WTC11 (cell line): ENCODE results near the gene TSNAXIP1. TPM values are rescaled to one million over a fixed set of nuclear protein-coding genes. Genes with fewer than 3 reads are reported as not detected.

ENCODE experiments used
- ATAC-seq: fragments of 200-7000 bp; cut with Tn5 transposase; 2 replicates; pipeline ENCODE4 v1.10.0; 2021; ENCODE audit warnings: mild to moderate bottlenecking, moderate library complexity
- CTCF ChIA-PET: fragments of 300-600 bp; sonication (Branson Sonifier 250); formaldehyde crosslinking; loops from one replicate; lab custom pipeline; 2021; ENCODE audit warnings: antibody characterized with exemption; lab: Charles Lee
- POLR2A ChIA-PET: fragments of 350-600 bp; sonication (Branson Sonifier 250); formaldehyde crosslinking; loops from one replicate; lab custom pipeline; 2021; ENCODE audit warnings: antibody characterized with exemption; lab: Charles Lee
- DNase-seq: peaks from one replicate; pipeline ENCODE4 v3.0.0; 2021; ENCODE audit warnings: low spot score
- H3K27ac Mint-ChIP-seq: 2 replicates; pipeline ENCODE4 v1.8.0; 2021; ENCODE audit warnings: mixed read lengths
- H3K27me3 Mint-ChIP-seq: 2 replicates; pipeline ENCODE4 v1.8.0; 2021; ENCODE audit warnings: low read depth, mild to moderate bottlenecking, moderate library complexity, mixed read lengths
- H3K36me3 Mint-ChIP-seq: 2 replicates; pipeline ENCODE4 v1.8.0; 2021; ENCODE audit warnings: mixed read lengths
- H3K4me1 Mint-ChIP-seq: 2 replicates; pipeline ENCODE4 v1.8.0; 2022; ENCODE audit warnings: mixed read lengths
- H3K4me3 Mint-ChIP-seq: 2 replicates; pipeline ENCODE4 v1.8.0; 2021; ENCODE audit warnings: mild to moderate bottlenecking, moderate library complexity, mixed read lengths
- H3K9me3 Mint-ChIP-seq: 2 replicates; pipeline ENCODE4 v1.8.0; 2021; ENCODE audit warnings: mixed read lengths
- CREM ChIP-seq: sonication (generic); formaldehyde crosslinking; IDR thresholded peaks from 2 replicates; pipeline ENCODE4 v1.8.1; 2022; ENCODE audit warnings: mild to moderate bottlenecking, missing genetic modification reagents, moderate library complexity
- EMX1 ChIP-seq: fragments of 250-450 bp; sonication (Bioruptor Pico); IDR thresholded peaks from 2 replicates; pipeline ENCODE4 v1.8.0; 2021; ENCODE audit warnings: mild to moderate bottlenecking
- FOXK1 ChIP-seq: sonication (generic); formaldehyde crosslinking; IDR thresholded peaks from 2 replicates; pipeline ENCODE4 v1.8.0; 2022; ENCODE audit warnings: mild to moderate bottlenecking, moderate library complexity, missing genetic modification reagents
- HMGXB4 ChIP-seq: sonication (generic); formaldehyde crosslinking; IDR thresholded peaks from 2 replicates; pipeline ENCODE4 v1.8.1; 2023; ENCODE audit warnings: mild to moderate bottlenecking, moderate library complexity, missing genetic modification reagents
- PRDM15 ChIP-seq: sonication (generic); formaldehyde crosslinking; IDR thresholded peaks from 2 replicates; pipeline ENCODE4 v1.8.0; 2022; ENCODE audit warnings: missing genetic modification reagents
- TEAD1 ChIP-seq: sonication (generic); formaldehyde crosslinking; IDR thresholded peaks from 2 replicates; pipeline ENCODE4 v1.8.0; 2022; ENCODE audit warnings: mild to moderate bottlenecking, missing genetic modification reagents
- USF1 ChIP-seq: sonication (generic); formaldehyde crosslinking; IDR thresholded peaks from 2 replicates; pipeline ENCODE4 v1.8.0; 2022; ENCODE audit warnings: mild to moderate bottlenecking, missing genetic modification reagents
- total RNA-seq: library from RNA; stranded (reverse); gene quantifications from 3 replicates; pipeline ENCODE4 v1.2.3, GENCODE V29; 2021
- TF ChIP-seq, protein P1 (sequence below): sonication (generic); formaldehyde crosslinking; IDR thresholded peaks from 2 replicates; pipeline ENCODE4 v1.8.1; 2023; ENCODE audit warnings: mild to moderate bottlenecking, missing genetic modification reagents
- TF ChIP-seq, protein P2 (sequence below): sonication (generic); formaldehyde crosslinking; IDR thresholded peaks from 2 replicates; pipeline ENCODE4 v1.8.1; 2022; ENCODE audit warnings: low read depth, mild to moderate bottlenecking, moderate library complexity, missing genetic modification reagents, borderline replicate concordance
- TF ChIP-seq, protein P3 (sequence below): sonication (generic); formaldehyde crosslinking; IDR thresholded peaks from 2 replicates; pipeline ENCODE4 v1.8.0; 2022; ENCODE audit warnings: mild to moderate bottlenecking, missing genetic modification reagents

TSNAXIP1 gene
- total RNA-seq, 1 experiment from 2014 or later, result 0.48 TPM

GRCh38 chr16:67762385-67762784 lies 44.3 kb upstream of the TSNAXIP1 start:
- no peaks in the 10 kb centered on the region for H3K9me3 Mint-ChIP-seq
- ChIA-PET POLR2A (no interaction called here), CTCF (interaction anchor here (1.1 to 1.5 kb wide), 2 partner anchors 54 to 121 kb away, joined by 3 to 4 read pairs; no protein-coding TSS in a partner anchor)
- no peaks in the 10 kb centered on the region; the same call in 1 of the 2 replicates for H3K36me3 Mint-ChIP-seq
- no peaks in the 10 kb centered on the region for H3K27me3 Mint-ChIP-seq
- no peaks in the 10 kb centered on the region for H3K4me1 Mint-ChIP-seq
- no peak overlapping the region for H3K4me3 Mint-ChIP-seq
- peak overlapping the region; percentile 2; the same call in 1 of the 2 replicates for H3K27ac Mint-ChIP-seq
- no peak for TF ChIP-seq FOXK1 (CRISPR knock-in tag)
- TF ChIP-seq, protein P1, sequence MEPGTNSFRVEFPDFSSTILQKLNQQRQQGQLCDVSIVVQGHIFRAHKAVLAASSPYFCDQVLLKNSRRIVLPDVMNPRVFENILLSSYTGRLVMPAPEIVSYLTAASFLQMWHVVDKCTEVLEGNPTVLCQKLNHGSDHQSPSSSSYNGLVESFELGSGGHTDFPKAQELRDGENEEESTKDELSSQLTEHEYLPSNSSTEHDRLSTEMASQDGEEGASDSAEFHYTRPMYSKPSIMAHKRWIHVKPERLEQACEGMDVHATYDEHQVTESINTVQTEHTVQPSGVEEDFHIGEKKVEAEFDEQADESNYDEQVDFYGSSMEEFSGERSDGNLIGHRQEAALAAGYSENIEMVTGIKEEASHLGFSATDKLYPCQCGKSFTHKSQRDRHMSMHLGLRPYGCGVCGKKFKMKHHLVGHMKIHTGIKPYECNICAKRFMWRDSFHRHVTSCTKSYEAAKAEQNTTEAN (CRISPR knock-in tag), result no peak
- TF ChIP-seq USF1, result no peak
- TF ChIP-seq, protein P2, sequence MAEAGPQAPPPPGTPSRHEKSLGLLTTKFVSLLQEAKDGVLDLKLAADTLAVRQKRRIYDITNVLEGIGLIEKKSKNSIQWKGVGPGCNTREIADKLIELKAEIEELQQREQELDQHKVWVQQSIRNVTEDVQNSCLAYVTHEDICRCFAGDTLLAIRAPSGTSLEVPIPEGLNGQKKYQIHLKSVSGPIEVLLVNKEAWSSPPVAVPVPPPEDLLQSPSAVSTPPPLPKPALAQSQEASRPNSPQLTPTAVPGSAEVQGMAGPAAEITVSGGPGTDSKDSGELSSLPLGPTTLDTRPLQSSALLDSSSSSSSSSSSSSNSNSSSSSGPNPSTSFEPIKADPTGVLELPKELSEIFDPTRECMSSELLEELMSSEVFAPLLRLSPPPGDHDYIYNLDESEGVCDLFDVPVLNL (CRISPR knock-in tag), result no peak
- no peak for TF ChIP-seq EMX1 (CRISPR knock-in tag)
- no peak for TF ChIP-seq PRDM15 (CRISPR knock-in tag)
- TF ChIP-seq, protein P3, sequence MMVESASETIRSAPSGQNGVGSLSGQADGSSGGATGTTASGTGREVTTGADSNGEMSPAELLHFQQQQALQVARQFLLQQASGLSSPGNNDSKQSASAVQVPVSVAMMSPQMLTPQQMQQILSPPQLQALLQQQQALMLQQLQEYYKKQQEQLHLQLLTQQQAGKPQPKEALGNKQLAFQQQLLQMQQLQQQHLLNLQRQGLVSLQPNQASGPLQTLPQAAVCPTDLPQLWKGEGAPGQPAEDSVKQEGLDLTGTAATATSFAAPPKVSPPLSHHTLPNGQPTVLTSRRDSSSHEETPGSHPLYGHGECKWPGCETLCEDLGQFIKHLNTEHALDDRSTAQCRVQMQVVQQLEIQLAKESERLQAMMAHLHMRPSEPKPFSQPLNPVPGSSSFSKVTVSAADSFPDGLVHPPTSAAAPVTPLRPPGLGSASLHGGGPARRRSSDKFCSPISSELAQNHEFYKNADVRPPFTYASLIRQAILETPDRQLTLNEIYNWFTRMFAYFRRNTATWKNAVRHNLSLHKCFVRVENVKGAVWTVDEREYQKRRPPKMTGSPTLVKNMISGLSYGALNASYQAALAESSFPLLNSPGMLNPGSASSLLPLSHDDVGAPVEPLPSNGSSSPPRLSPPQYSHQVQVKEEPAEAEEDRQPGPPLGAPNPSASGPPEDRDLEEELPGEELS, result no peak
- TF ChIP-seq CREM (CRISPR knock-in tag), result no peak
- no peak for TF ChIP-seq TEAD1 (CRISPR knock-in tag)
- DNase-seq, result no peak
- ATAC-seq, result no peak

- Mint-ChIP-seq H3K4me3 (no peak overlapping the region), H3K9me3 (no peaks in the 10 kb centered on the region)
- POLR2A ChIA-PET, result no interaction called here
These were observed 43.6 kb upstream of the TSNAXIP1 start for GRCh38 chr16:67763066-67763465.

More at GRCh38 chr16:67763066-67763465, 43.6 kb upstream of the TSNAXIP1 start:
- ATAC-seq (no peak), DNase-seq (no peak)
- no peaks in the 10 kb centered on the region for H3K36me3 Mint-ChIP-seq
- TF ChIP-seq HMGXB4 (CRISPR knock-in tag), result no peak
- CTCF ChIA-PET, result no interaction called here
- H3K27me3 Mint-ChIP-seq, result no peaks in the 10 kb centered on the region
- H3K27ac Mint-ChIP-seq, result peak overlapping the region; percentile 2
- H3K4me1 Mint-ChIP-seq, result no peaks in the 10 kb centered on the region
